Activated CD8-positive, alpha-beta memory T cell treated with anti-CD3 and anti-CD28 coated beads, Interleukin-2, amount 50 U/mL, for 1 hour (primary cell): ENCODE data around the gene CRTAC1.

ENCODE experiments used
- DNase-seq: peaks from one replicate; pipeline ENCODE4 v3.0.0-alpha.2; 2020; ENCODE audit errors: extremely low read depth

The CRTAC1 gene

GRCh38 chr10:97896756-97897358 lies 133.6 kb downstream of the CRTAC1 start:
- DNase-seq = no peak

DNA sequence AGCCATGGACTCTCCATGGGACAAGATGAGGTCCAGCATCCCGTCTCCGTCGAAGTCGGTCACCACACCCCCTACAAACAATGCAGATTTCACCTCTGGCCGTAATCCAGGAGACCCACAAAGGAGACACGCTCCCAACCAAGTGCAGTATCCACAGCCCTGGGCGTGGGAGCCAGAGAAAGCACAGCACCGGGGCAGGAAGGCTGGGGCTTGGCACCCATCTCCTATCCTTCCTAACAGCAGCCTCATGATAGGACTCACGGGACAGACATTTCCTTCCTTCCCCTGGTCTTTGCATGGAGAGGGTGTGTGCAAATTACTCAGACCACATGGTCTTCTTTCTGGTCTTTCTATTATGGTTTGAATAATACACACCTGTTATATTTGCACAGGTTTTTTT lies 134.5 kb downstream of the CRTAC1 start:
- DNase-seq = no peak

- no peak for DNase-seq
These were observed 135.3 kb downstream of the CRTAC1 start for GRCh38 chr10:97895084-97895483.

DNA sequence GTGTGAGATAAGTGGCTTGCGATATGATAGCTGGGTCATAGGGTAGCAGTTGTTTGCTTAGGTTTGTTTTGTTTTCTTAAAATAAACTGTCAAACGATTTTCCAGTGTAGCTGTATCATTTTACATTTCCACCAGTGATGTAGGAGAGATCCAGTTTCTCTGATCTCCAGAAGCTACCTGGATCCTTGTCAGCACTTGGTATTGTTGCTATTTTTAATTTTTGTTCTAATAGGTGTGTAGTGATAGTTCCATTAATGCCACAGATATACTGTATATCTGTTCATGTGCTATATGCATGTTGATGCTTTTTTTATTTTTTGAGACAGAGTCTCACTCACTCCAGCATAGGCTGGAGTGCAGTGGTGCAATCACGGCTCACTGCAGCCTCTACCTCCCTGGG lies 136.3 kb downstream of the CRTAC1 start:
- no peak for DNase-seq

DNA sequence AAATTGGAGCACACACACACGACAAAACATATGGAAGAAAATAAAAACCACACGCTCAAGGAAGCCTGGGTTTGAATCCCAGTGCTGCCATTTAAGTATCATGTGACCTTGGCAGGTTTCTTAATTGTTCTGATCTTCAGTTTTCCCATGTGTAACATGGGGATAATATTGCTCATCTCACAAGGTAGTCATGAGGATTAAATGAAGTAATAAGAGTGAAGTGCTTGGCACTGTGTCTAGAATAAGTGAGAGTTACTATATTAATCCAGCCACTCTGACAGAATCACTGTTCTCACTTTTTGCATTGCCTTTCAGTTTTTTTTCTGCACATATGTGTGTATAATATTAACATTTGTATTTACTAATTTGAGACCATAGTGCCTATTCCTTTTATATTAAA lies 137.5 kb downstream of the CRTAC1 start:
- no peak for DNase-seq

DNA sequence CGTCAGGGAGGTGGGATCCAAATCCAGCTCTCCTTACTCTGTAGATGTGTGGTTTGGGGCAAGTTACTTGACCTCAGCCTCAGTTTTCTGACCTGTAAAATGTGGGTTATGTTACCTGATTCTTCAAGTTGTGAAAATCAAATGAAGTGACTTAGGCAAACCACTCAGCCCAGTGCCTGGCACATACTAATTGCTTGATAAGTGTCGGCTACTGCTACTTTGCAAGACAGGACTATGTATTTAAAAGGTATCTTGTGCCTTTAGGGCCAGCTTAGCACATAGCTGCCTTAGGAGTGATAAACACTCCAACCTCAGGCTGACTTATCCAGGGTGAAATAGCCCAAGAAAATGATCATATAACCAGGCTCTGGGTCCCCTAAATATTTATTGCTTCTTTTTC lies 137.9 kb downstream of the CRTAC1 start:
- no peak for DNase-seq

DNA sequence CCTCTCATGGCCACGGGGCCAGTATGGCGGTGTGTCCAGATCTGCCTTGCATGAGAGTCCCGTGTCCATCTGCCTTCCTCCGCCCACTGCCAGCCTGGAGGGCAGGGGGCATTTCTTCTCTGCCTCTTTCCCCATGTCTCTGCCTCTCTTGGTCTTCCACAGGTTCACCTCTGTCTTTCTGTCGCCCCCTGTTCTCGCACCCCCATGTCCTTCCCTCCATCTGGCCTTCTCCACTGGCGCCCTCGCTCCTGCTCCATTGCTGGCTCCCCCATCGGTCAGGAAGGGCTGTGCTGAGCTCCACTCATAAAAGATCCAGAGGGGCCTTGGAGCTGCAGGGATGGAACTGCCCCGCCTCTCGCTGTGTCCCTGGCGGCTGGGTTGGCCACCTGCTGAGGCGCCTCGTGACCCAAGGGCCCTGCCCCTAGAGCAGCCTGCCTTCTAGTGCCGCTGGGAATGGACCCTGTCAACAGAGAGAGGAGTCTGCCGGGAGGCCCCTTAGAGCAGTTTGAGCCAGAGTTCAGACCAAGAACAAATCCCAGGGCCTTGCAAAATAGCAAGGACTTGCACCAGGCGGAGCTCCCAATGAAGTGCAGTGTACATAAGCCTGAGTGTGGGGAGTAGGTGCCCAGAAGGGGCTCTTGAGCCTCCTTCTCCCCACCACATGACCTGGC lies 138.8 kb downstream of the CRTAC1 start:
- DNase-seq = no peak

DNA sequence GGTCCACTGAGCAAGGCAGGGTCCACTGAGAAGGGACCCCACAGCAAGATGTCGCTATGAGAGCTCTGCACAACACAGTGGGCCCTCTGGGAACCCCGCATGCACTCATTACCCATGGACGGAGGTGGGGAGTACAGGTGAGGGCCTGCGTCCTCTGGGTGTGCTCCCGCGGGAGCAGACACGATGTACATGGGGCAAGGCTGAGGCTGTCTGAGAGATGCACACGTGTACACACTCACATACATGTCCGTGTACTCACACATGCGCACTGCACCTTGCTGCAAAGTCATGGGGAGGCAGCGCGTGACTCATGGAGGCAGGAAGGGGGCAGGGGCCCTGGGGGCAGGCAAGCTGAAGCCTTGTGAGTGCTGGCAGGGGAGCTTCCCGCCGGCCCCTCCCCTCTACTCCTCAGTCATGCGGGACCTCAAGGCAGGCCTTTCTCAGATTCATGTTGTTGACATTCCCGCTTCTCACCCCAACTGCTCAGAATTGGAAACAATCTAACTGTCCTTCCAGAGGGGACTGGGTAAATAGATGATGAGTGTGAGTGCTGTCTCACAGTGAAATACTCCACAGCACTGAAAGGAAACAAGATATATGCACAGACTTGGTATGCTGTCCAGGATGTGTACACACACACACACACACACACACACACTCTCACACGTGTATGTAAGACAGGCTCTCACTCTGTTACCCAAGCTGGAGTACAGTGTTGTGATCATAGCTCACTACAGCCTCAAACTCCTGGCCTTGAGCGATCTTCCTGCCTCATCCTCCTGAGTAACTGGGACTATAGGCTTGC lies 140.8 kb downstream of the CRTAC1 start:
- no peak for DNase-seq

DNA sequence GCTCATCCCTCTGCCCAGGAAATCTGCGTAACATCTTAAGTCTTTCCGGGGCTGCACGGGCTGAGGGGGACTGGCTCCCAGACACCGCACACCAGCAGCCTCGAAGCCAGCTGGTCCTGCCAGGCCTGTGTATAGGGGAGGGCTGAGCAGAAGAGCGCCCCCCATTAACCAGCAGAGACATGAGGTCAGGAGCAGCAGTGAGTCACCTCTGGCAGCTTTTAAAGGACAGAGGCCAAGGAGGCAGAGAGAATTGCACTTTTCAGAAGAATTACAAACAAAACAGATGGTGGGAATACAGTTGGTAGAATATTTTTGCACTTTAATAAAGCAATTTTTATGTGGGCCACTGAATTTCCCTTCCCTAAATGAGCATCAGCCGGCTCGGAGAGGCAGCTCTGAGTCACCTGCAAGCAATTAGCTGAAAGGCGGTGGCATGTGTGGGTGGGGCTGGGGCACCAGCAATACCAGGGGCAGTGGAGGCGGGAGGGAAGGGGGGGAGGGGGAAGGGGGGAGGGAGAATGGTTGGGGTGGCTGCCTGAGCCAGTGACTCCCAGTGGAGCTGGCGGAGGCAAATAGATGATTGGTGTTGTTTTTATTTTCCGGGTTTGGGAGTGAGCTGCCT lies 141.7 kb downstream of the CRTAC1 start:
- DNase-seq = no peak

GRCh38 chr10:97888134-97888533 lies 142.3 kb downstream of the CRTAC1 start:
- DNase-seq = no peak

- no peak for DNase-seq
These were observed 143.0 kb downstream of the CRTAC1 start for GRCh38 chr10:97887399-97887798.

DNA sequence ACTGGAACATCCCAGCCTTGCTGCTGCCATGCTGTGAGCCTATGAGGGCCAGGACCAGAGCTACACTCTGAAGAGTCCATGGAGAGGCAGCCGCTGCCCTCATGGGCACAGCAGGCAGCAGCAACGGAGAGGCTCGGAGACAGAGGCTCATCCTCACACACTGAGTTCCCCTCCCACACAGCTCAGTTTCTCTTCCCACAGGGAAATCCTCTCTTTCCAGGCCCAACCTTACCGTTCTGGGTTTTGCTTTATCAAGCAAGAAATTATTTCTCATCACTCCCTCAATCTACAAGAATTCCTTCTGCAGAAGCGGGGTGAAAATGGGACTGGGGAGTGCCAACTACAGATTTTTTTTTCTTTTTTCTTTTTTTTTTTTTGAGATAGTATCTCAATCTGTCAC lies 144.1 kb downstream of the CRTAC1 start:
- DNase-seq = no peak

DNA sequence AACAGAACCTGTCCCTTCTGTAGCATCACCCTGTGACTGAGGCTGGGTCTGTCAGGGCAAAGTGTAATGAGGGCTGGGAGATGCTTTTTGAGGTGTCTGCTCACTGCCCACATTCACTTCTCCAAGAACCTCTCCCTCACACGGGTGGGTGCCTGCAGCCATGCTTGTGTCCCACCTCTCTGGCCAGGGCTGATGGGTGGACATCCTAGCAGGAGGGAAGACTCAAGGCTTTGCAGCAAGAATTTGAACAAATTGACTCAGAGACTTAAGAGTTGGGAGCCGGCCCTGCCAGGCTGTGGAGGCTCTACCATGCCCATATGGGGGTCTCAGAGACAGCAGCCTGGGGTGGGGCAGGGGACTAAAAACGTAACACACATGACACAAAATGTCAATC lies 147.3 kb downstream of the CRTAC1 start:
- DNase-seq = no peak

DNA sequence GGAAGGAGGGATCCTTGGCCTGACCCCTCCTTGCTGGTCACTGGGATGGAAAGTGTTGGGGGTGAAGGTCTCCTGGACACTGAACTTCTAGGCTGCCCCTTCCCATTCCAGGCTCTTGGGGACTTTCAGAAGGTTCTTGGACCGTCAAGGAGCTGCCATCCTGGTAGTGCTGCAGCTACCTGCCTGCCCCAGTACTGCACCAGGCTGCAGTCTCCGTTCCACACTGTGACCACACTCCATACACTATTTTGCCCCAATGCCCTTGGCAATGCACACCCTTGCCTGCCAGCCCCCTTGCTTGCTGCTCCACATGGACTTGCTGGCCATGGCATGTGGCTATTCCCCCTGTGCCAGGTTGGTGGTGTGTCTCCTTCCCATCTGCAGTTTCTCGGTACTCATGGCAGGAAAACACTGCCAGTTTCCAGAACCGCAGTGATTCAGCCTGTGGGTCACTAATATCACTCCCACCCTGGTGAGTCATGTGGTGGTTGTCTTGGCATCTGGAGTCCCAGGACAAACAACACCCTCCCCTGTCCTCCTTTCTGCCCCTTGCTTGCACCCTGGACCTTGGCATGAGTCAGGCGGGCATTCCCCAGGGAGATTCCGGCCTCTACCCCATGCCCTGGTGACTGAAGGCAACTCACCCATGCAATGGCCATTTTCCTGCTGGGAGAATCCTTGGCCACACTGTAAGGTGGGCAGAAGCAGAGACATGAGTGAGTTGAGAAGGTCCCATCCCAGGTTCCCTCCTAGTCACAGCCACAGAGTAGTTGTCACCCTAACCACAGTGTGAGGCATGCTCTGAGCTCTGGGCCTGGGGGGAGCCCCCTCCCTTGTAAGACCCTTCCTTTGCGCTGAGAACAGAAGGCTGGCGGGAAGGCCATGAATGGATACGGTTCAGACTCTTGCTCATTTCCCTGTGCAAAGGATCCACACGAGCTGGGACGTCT lies 148.0 kb downstream of the CRTAC1 start:
- no peak for DNase-seq

DNA sequence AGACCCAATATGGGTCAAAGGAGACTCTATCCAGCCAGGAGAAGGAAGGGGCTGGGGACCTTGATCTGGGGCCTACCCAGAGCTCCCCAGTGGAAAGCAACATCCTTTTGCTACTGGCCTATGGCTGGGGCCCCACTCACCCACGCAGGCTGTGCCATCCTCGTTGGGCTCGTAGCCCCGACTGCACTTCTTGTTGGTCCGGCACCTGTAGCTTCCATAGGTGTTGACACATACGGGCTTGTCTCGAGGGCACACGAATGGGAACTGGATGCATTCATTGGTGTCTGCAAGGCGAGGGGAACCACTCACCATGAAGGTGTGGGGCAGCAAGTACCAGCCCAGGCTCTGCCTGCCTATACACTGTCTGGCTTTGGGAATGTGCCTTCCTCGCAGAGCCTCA lies 150.3 kb downstream of the CRTAC1 start:
- DNase-seq = no peak

GRCh38 chr10:97879241-97879640 lies 151.2 kb downstream of the CRTAC1 start:
- DNase-seq = no peak

DNA sequence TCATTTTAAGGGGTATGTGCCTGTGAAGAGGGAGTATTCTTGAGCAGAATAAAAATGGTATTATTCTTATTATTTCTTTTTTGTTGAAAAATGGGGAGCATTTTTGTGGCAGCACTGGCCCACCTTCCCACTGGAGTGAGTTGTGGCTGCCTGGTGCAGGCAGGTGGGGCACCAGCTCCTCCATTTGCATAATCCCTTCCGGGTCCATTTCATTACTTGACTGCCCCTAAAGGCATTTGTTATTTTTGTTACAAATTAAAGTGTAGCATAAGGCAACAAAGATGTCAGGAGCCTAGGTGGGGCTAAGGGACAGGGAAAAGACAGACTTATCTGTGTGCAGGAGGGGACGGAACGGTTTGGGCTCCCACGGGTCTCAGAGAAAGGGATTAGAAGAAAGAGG lies 154.0 kb downstream of the CRTAC1 start:
- no peak for DNase-seq

- no peak for DNase-seq
These were observed 155.0 kb downstream of the CRTAC1 start for GRCh38 chr10:97875391-97875790.

- no peak for DNase-seq
These were observed 156.1 kb downstream of the CRTAC1 start for GRCh38 chr10:97874332-97874731.

GRCh38 chr10:97873569-97873968 lies 156.9 kb downstream of the CRTAC1 start:
- no peak for DNase-seq

DNA sequence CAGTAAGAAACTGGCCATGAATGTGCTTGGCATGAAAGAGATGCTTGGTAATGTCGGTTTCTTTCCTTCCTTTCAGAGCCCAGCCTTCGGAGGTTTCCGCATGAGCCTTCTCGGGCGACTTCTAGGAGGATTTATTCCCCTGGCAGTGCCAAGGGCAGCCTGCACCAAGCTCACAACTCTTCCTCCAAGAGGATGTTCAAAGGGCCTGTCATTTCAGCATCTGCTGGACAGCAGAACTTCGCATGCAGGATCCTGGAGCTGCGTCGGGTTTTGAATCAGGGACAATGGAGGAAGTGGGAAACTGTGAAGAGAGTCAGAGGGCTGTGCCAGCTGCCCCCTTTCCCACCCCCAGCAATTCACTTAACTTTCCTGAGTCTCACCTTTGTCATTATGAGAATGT lies 159.4 kb downstream of the CRTAC1 start:
- no peak for DNase-seq
